Measurements from ENCODE around the gene NACC2. TPM values are rescaled to one million over a fixed set of nuclear protein-coding genes. Genes with fewer than 3 reads are reported as not detected.

The NACC2 gene
- total and polyA plus RNA-seq, 9 of the 15 experiments (the other 6 are each of a cell fraction or from before 2014, with no cell fraction given): 0.70 to 25.1 (median 5.6) TPM

DNA sequence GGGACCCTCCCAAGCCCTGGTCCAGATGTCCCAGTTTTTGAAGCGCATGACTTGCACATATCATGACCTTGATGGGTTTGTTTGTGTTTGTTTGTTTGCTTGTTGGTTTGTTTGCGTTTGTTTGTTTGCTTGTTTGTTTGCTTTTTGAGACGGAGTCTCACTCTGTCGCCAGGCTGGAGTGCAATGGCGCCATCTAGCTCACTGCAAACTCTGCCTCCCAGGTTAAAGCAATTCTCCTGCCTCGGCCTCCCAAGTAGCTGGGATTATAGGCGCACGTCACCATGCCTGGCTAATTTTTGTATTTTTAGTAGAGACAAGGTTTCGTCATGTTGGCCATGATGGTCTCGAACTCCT is 120.9 kb downstream of the NACC2 start:
- no peaks in the 10 kb centered on the region for H3K36me3 ChIP-seq (ENCODE audit: control insufficient read depth, insufficient read depth, low read length)
- POLR2A ChIA-PET: no interaction called here

More for the DNA sequence above, 120.9 kb downstream of the NACC2 start:
- ATAC-seq: no peak
- no peak overlapping the region for H3K4me2 ChIP-seq (ENCODE audit: insufficient read depth, low read length)
- H3K4me1 ChIP-seq (replicated peaks in 1 of 2; ENCODE audit: control insufficient read depth in 2 of 2, insufficient read depth in 2 of 2, low read length in 2 of 2): peaks cover 0 to 22% of the 10 kb centered on the region in 2 experiments; a peak in 2 of 5 replicates
- no peaks in the 10 kb centered on the region for H3K9me3 ChIP-seq (replicated peaks; ENCODE audit: control insufficient read depth, insufficient read depth, low read depth, low read length)
- peak in 1 of 2 experiments; percentile 56; a peak in 2 of 4 replicates for TF ChIP-seq RAD21 (CRISPR knock-in tag; conservative IDR thresholded peaks at IDR 0.05 in 1 of 2, IDR thresholded peaks at IDR 0.05 in 1 of 2)
- TF ChIP-seq, protein P1, sequence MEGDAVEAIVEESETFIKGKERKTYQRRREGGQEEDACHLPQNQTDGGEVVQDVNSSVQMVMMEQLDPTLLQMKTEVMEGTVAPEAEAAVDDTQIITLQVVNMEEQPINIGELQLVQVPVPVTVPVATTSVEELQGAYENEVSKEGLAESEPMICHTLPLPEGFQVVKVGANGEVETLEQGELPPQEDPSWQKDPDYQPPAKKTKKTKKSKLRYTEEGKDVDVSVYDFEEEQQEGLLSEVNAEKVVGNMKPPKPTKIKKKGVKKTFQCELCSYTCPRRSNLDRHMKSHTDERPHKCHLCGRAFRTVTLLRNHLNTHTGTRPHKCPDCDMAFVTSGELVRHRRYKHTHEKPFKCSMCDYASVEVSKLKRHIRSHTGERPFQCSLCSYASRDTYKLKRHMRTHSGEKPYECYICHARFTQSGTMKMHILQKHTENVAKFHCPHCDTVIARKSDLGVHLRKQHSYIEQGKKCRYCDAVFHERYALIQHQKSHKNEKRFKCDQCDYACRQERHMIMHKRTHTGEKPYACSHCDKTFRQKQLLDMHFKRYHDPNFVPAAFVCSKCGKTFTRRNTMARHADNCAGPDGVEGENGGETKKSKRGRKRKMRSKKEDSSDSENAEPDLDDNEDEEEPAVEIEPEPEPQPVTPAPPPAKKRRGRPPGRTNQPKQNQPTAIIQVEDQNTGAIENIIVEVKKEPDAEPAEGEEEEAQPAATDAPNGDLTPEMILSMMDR (IDR thresholded peaks at IDR 0.05 in 2 of 3, conservative IDR thresholded peaks at IDR 0.05 in 1 of 3; ENCODE audit: insufficient read depth in 2 of 3, low read depth in 1 of 3, low read length in 3 of 3): peak; percentile 43 to 52 (median 50)
- no peak for TF ChIP-seq SMAD4 (CRISPR knock-in tag; conservative IDR thresholded peaks at IDR 0.05)
- TF ChIP-seq ZNF695 (CRISPR knock-in tag; IDR thresholded peaks at IDR 0.05): no peak
- TF ChIP-seq, protein P2, sequence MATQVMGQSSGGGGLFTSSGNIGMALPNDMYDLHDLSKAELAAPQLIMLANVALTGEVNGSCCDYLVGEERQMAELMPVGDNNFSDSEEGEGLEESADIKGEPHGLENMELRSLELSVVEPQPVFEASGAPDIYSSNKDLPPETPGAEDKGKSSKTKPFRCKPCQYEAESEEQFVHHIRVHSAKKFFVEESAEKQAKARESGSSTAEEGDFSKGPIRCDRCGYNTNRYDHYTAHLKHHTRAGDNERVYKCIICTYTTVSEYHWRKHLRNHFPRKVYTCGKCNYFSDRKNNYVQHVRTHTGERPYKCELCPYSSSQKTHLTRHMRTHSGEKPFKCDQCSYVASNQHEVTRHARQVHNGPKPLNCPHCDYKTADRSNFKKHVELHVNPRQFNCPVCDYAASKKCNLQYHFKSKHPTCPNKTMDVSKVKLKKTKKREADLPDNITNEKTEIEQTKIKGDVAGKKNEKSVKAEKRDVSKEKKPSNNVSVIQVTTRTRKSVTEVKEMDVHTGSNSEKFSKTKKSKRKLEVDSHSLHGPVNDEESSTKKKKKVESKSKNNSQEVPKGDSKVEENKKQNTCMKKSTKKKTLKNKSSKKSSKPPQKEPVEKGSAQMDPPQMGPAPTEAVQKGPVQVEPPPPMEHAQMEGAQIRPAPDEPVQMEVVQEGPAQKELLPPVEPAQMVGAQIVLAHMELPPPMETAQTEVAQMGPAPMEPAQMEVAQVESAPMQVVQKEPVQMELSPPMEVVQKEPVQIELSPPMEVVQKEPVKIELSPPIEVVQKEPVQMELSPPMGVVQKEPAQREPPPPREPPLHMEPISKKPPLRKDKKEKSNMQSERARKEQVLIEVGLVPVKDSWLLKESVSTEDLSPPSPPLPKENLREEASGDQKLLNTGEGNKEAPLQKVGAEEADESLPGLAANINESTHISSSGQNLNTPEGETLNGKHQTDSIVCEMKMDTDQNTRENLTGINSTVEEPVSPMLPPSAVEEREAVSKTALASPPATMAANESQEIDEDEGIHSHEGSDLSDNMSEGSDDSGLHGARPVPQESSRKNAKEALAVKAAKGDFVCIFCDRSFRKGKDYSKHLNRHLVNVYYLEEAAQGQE (IDR thresholded peaks at IDR 0.05; ENCODE audit: borderline replicate concordance): peak; percentile 59; the same call in 1 of the 2 replicates
- TF ChIP-seq, protein P2 (CRISPR knock-in tag; IDR thresholded peaks at IDR 0.05; ENCODE audit: low read depth): no peak
- TF ChIP-seq, protein P3, sequence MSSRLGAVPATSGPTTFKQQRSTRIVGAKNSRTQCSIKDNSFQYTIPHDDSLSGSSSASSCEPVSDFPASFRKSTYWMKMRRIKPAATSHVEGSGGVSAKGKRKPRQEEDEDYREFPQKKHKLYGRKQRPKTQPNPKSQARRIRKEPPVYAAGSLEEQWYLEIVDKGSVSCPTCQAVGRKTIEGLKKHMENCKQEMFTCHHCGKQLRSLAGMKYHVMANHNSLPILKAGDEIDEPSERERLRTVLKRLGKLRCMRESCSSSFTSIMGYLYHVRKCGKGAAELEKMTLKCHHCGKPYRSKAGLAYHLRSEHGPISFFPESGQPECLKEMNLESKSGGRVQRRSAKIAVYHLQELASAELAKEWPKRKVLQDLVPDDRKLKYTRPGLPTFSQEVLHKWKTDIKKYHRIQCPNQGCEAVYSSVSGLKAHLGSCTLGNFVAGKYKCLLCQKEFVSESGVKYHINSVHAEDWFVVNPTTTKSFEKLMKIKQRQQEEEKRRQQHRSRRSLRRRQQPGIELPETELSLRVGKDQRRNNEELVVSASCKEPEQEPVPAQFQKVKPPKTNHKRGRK (tag; IDR thresholded peaks at IDR 0.05): no peak
- no peak overlapping the region for H3K27ac ChIP-seq (ENCODE audit: extremely low read depth, low read depth, low read length)
- in situ Hi-C loops (cut with MboI) (no loop called here), intact Hi-C loops (cut with micrococcal nuclease) (no loop called here)
- no peak for DNase-seq (ENCODE audit: extremely low read depth in 1 of 4, low spot score in 3 of 4)
- WGBS (ENCODE audit: insufficient coverage, low coverage, missing lambda C conversion rate): 3% methylated on average over 10 of the region's 10 CpGs
- no peaks in the 10 kb centered on the region for H3K9me1 ChIP-seq (ENCODE audit: control insufficient read depth, insufficient read depth, low read length)
- H3K9ac ChIP-seq (ENCODE audit: insufficient read depth in 1 of 2, low read depth in 2 of 2, low read length in 2 of 2): 0 out of 4 replicates have a peak overlapping the region, but pooled peaks of 1 of the 2 experiments have one; percentile 26
- CTCF ChIA-PET (ENCODE audit: low intra/inter-chr PET ratio): no interaction called here
- H3K4me3 ChIP-seq: no peak overlapping the region
- H4K20me1 ChIP-seq (replicated peaks; ENCODE audit: control insufficient read depth, insufficient read depth, low read length): peaks cover 5% of the 10 kb centered on the region; the same call in 1 of the 2 replicates
- no peaks in the 10 kb centered on the region for H3K79me2 ChIP-seq (ENCODE audit: control insufficient read depth, insufficient read depth, low read length)
- H2AFZ ChIP-seq (ENCODE audit: low read depth, low read length): no peak overlapping the region
- H3K27me3 ChIP-seq (ENCODE audit: control insufficient read depth in 2 of 2, insufficient read depth in 2 of 2, low read length in 2 of 2): peaks cover 21 to 49% of the 10 kb centered on the region in 2 experiments; a peak in 3 of 5 replicates
- peak; percentile 74 for FAIRE-seq
- no TSS peak for BruUV-seq (replicated peaks)

Measured in K562 (cell line).